Astrocyte (in vitro differentiated cells and primary cell): ENCODE results near the gene KCNQ1. TPM values are rescaled to one million over a fixed set of nuclear protein-coding genes. Genes with fewer than 3 reads are reported as not detected.

Source experiments
- DNase-seq: peaks from one replicate; pipeline ENCODE4 v3.0.0-alpha.2; 2010; ENCODE audit warnings: low read depth
- FAIRE-seq: peaks from 2 replicates; lab custom pipeline; 2011; peaks lifted over from hg19 to GRCh38; lab: Jason Lieb, UNC
- H2AFZ ChIP-seq: 2 replicates; pipeline ENCODE4 v1.6.0; 2012; ENCODE audit warnings: low read depth, low read length, inconsistent platforms
- H3K27ac ChIP-seq: 2 replicates; pipeline ENCODE4 v1.5.1; 2011; ENCODE audit warnings: low read depth, low read length, inconsistent platforms
- H3K27me3 ChIP-seq: 2 replicates; pipeline ENCODE4 v1.6.0; 2011; ENCODE audit warnings: low read length, inconsistent platforms; ENCODE audit not compliant: insufficient read depth
- H3K36me3 ChIP-seq: 2 replicates; pipeline ENCODE4 v1.5.1; 2011; ENCODE audit warnings: low read length, inconsistent platforms; ENCODE audit not compliant: insufficient read depth
- H3K4me1 ChIP-seq: 2 replicates; pipeline ENCODE4 v1.5.1; 2011; ENCODE audit warnings: low read length, inconsistent platforms; ENCODE audit not compliant: insufficient read depth
- H3K4me2 ChIP-seq: 2 replicates; pipeline ENCODE4 v1.6.0; 2012; ENCODE audit warnings: low read length, inconsistent platforms
- H3K4me3 ChIP-seq: 2 replicates; pipeline ENCODE4 v1.5.1; 2011; ENCODE audit warnings: low read depth, mild to moderate bottlenecking, low read length, inconsistent platforms; ENCODE audit not compliant: insufficient read depth
- H3K79me2 ChIP-seq: 2 replicates; pipeline ENCODE4 v1.6.0; 2012; ENCODE audit warnings: mild to moderate bottlenecking, low read length, inconsistent platforms; ENCODE audit not compliant: insufficient read depth
- H3K9ac ChIP-seq: 2 replicates; pipeline ENCODE4 v1.6.0; 2012; ENCODE audit warnings: mild to moderate bottlenecking, low read length, inconsistent platforms
- H3K9me3 ChIP-seq: 2 replicates; pipeline ENCODE4 v1.5.1; 2012; ENCODE audit warnings: low read depth, mild to moderate bottlenecking, low read length, inconsistent platforms; ENCODE audit not compliant: insufficient read depth
- H4K20me1 ChIP-seq: 2 replicates; pipeline ENCODE4 v1.6.0; 2012; ENCODE audit warnings: low read length, inconsistent platforms; ENCODE audit not compliant: insufficient read depth
- H3K27ac Mint-ChIP-seq: one replicate; pipeline ENCODE4 v1.8.0; 2021; ENCODE audit warnings: mild to moderate bottlenecking, mixed read lengths; ENCODE audit not compliant: unreplicated experiment
- H3K27me3 Mint-ChIP-seq: one replicate; pipeline ENCODE4 v1.8.0; 2021; ENCODE audit warnings: low read depth, mixed read lengths; ENCODE audit not compliant: unreplicated experiment
- H3K36me3 Mint-ChIP-seq: one replicate; pipeline ENCODE4 v1.8.0; 2021; ENCODE audit warnings: low read depth, mixed read lengths; ENCODE audit not compliant: unreplicated experiment
- H3K4me1 Mint-ChIP-seq: one replicate; pipeline ENCODE4 v1.8.0; 2021; ENCODE audit warnings: low read depth, mixed read lengths; ENCODE audit not compliant: unreplicated experiment
- H3K4me3 Mint-ChIP-seq: one replicate; pipeline ENCODE4 v1.8.0; 2021; ENCODE audit warnings: mild to moderate bottlenecking, moderate library complexity, mixed read lengths; ENCODE audit not compliant: unreplicated experiment
- H3K9me3 Mint-ChIP-seq: one replicate; pipeline ENCODE4 v1.8.0; 2021; ENCODE audit warnings: mild to moderate bottlenecking, mixed read lengths; ENCODE audit not compliant: unreplicated experiment
- EZH2 ChIP-seq: IDR thresholded peaks from 2 replicates; pipeline ENCODE4 v1.6.1; 2012; ENCODE audit warnings: mild to moderate bottlenecking, low read length, inconsistent platforms; ENCODE audit not compliant: insufficient read depth
- total RNA-seq: library from RNA; stranded (reverse); gene quantifications from 2 replicates; pipeline ENCODE4 v1.2.1, GENCODE V29; 2021
- TF ChIP-seq, protein P1 (sequence below): IDR thresholded peaks from 2 replicates; pipeline ENCODE4 v1.5.1; 2011; ENCODE audit warnings: low read depth, mild to moderate bottlenecking, inconsistent platforms, low read length, moderate library complexity; ENCODE audit not compliant: insufficient read depth

KCNQ1 gene
- total RNA-seq, 1 donor from 2014 or later = not detected

DNA sequence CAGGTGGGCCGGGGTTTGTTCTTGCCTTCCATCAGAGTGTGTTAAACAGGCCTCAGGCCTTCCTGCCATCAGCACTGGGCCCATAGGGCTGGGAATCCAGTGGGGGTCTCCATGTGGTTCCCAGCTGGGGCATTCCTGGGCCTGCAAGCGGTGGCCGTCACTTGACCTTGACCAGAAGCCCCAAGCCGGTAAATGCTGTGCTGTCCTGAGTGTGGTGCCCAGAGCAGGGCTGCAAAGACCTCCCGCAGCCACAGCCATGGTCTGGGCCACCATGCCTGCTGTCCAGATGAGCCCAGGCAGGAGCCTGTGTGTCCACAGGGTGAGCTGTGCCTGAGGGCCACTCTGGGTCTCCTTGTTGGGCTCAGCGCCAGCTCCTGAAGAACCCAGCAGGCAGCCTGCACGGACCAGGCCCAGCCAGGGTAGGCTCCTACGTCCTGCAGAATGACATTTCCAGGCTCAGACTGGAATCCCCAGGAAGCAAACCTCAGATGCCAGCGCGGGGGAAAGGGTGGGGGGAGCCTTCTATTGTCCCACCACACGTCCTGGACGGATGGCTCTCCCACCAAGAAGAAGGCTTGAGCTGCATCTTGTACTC is 137.6 kb downstream of the KCNQ1 start:
- Histone ChIP-seq H4K20me1 (no peaks in the 10 kb centered on the region), H3K36me3 (no peaks in the 10 kb centered on the region), H3K4me3 (no peak overlapping the region), H3K9ac (no peak overlapping the region), H3K79me2 (no peaks in the 10 kb centered on the region), H3K4me1 (no peaks in the 10 kb centered on the region), H3K27ac (no peak overlapping the region), H3K27me3 (no peaks in the 10 kb centered on the region), H3K4me2 (no peak overlapping the region), H2AFZ (no peak overlapping the region), H3K9me3 (no peaks in the 10 kb centered on the region)
- DNase-seq = no peak
- Mint-ChIP-seq H3K4me3 (no peak overlapping the region), H3K27me3 (peaks cover 30% of the 10 kb centered on the region), H3K9me3 (no peaks in the 10 kb centered on the region), H3K27ac (no peak overlapping the region), H3K4me1 (no peaks in the 10 kb centered on the region), H3K36me3 (no peaks in the 10 kb centered on the region)
- no peak for FAIRE-seq
- TF ChIP-seq, protein P1, sequence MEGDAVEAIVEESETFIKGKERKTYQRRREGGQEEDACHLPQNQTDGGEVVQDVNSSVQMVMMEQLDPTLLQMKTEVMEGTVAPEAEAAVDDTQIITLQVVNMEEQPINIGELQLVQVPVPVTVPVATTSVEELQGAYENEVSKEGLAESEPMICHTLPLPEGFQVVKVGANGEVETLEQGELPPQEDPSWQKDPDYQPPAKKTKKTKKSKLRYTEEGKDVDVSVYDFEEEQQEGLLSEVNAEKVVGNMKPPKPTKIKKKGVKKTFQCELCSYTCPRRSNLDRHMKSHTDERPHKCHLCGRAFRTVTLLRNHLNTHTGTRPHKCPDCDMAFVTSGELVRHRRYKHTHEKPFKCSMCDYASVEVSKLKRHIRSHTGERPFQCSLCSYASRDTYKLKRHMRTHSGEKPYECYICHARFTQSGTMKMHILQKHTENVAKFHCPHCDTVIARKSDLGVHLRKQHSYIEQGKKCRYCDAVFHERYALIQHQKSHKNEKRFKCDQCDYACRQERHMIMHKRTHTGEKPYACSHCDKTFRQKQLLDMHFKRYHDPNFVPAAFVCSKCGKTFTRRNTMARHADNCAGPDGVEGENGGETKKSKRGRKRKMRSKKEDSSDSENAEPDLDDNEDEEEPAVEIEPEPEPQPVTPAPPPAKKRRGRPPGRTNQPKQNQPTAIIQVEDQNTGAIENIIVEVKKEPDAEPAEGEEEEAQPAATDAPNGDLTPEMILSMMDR = no peak
- TF ChIP-seq EZH2 = no peak

GRCh38 chr11:2582946-2583604 is 138.3 kb downstream of the KCNQ1 start:
- H3K27ac ChIP-seq = no peak overlapping the region
- H3K79me2 ChIP-seq = no peaks in the 10 kb centered on the region
- Mint-ChIP-seq H3K27ac (no peak overlapping the region), H3K36me3 (no peaks in the 10 kb centered on the region), H3K4me1 (no peaks in the 10 kb centered on the region), H3K4me3 (no peak overlapping the region), H3K9me3 (no peaks in the 10 kb centered on the region), H3K27me3 (peaks cover 31% of the 10 kb centered on the region)
- no peak for DNase-seq
- no peaks in the 10 kb centered on the region for H4K20me1 ChIP-seq
- TF ChIP-seq, protein P1 = no peak
- TF ChIP-seq EZH2 = no peak
- no peak overlapping the region for H2AFZ ChIP-seq
- no peaks in the 10 kb centered on the region for H3K4me1 ChIP-seq
- no peak overlapping the region for H3K4me3 ChIP-seq
- H3K9ac ChIP-seq = no peak overlapping the region
- H3K27me3 ChIP-seq = no peaks in the 10 kb centered on the region
- H3K9me3 ChIP-seq = no peaks in the 10 kb centered on the region
- FAIRE-seq = no peak
- H3K36me3 ChIP-seq = no peaks in the 10 kb centered on the region
- no peak overlapping the region for H3K4me2 ChIP-seq

DNA sequence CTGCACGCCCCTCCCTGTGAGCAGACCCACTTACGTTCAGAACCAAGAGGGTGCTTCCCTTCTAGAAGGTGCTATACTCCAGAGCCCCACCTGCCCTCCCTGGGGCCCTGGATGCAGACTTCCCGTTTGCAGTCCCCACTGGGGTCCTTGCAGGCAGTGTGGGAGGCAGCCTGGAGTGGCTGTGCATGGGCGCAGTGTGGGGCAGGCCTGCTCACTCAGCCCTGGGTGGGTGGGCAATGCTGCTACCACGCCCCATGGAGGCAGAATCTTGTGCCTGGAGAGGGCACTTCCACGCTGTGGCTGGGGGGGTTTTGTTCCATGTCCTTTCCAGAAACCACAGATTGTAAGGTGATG is 138.8 kb downstream of the KCNQ1 start:
- H3K4me3 Mint-ChIP-seq = no peak overlapping the region
- Histone ChIP-seq H3K4me1 (no peaks in the 10 kb centered on the region), H2AFZ (no peak overlapping the region), H3K36me3 (no peaks in the 10 kb centered on the region), H4K20me1 (no peaks in the 10 kb centered on the region), H3K4me3 (no peak overlapping the region), H3K27me3 (no peaks in the 10 kb centered on the region), H3K4me2 (no peak overlapping the region), H3K27ac (no peak overlapping the region), H3K79me2 (no peaks in the 10 kb centered on the region), H3K9ac (no peak overlapping the region), H3K9me3 (no peaks in the 10 kb centered on the region)
- H3K4me1 Mint-ChIP-seq = no peaks in the 10 kb centered on the region
- H3K36me3 Mint-ChIP-seq = no peaks in the 10 kb centered on the region
- peaks cover 34% of the 10 kb centered on the region for H3K27me3 Mint-ChIP-seq
- no peaks in the 10 kb centered on the region for H3K9me3 Mint-ChIP-seq
- no peak for FAIRE-seq
- DNase-seq = no peak
- H3K27ac Mint-ChIP-seq = no peak overlapping the region
- TF ChIP-seq, protein P1 = no peak
- no peak for TF ChIP-seq EZH2
